ENCODE results near the gene ADPRS.

- TF ChIP-seq, protein P1, sequence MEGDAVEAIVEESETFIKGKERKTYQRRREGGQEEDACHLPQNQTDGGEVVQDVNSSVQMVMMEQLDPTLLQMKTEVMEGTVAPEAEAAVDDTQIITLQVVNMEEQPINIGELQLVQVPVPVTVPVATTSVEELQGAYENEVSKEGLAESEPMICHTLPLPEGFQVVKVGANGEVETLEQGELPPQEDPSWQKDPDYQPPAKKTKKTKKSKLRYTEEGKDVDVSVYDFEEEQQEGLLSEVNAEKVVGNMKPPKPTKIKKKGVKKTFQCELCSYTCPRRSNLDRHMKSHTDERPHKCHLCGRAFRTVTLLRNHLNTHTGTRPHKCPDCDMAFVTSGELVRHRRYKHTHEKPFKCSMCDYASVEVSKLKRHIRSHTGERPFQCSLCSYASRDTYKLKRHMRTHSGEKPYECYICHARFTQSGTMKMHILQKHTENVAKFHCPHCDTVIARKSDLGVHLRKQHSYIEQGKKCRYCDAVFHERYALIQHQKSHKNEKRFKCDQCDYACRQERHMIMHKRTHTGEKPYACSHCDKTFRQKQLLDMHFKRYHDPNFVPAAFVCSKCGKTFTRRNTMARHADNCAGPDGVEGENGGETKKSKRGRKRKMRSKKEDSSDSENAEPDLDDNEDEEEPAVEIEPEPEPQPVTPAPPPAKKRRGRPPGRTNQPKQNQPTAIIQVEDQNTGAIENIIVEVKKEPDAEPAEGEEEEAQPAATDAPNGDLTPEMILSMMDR (IDR thresholded peaks at IDR 0.05): no peak
- TF ChIP-seq POLR2A (IDR thresholded peaks at IDR 0.05) (no peak), EP300 (IDR thresholded peaks at IDR 0.05) (no peak)
Measured at GRCh38 chr1:36083219-36083618, 5.5 kb upstream of the ADPRS start.
